H1 (cell line): ENCODE results near the gene LRRIQ3. TPM values are rescaled to one million over a fixed set of nuclear protein-coding genes. Genes with fewer than 3 reads are reported as not detected.

ENCODE experiments used
- BRCA1 ChIP-seq: IDR thresholded peaks from 2 replicates; pipeline ENCODE4 v1.6.1; 2012; ENCODE audit warnings: low read depth, low read length, improper control_type of control experiment
- CBX5 ChIP-seq: fragments of 300-800, 300-1000 bp; sonication (generic); IDR thresholded peaks from 2 replicates; pipeline ENCODE4 v1.7.1; 2016; ENCODE audit warnings: antibody characterized with exemption, low read length, low read depth
- CTBP2 ChIP-seq: IDR thresholded peaks from 2 replicates; pipeline ENCODE4 v1.7.0; 2011; ENCODE audit warnings: borderline replicate concordance, mild to moderate bottlenecking, moderate library complexity, mixed read lengths, low read length; ENCODE audit not compliant: insufficient read depth, insufficient read length
- RAD21 ChIP-seq, 2 experiments: IDR thresholded peaks in 1 of 2; conservative IDR thresholded peaks in 1 of 2; 2 replicates each; pipeline ENCODE4 v1.6.1; 2011; ENCODE audit warnings: low read depth in 2 of 2, low read length in 2 of 2, improper control_type of control experiment in 1 of 2, inconsistent platforms in 1 of 2, mild to moderate bottlenecking in 1 of 2, moderate library complexity in 1 of 2
- TBP ChIP-seq: IDR thresholded peaks from 2 replicates; pipeline ENCODE4 v1.6.1; 2011; ENCODE audit warnings: low read depth, low read length, improper control_type of control experiment
- ZNF274 ChIP-seq: IDR thresholded peaks from 2 replicates; pipeline ENCODE4 v1.7.0; 2012; ENCODE audit warnings: low read length, borderline replicate concordance; ENCODE audit errors: extremely low read depth
- polyA plus RNA-seq, 7 experiments: library from polyadenylated mRNA; depleted of rRNA in 3 of 7; stranded (reverse) in 5 of 7; unstranded in 2 of 7; fragments of >200 nt in 5 of 7; fragments of 200-250 nt in 2 of 7; gene quantifications; 1 replicate in 5 of 7; 2 replicates in 1 of 7; 4 replicates in 1 of 7; pipeline versions ENCODE4 v1.2.1 to v1.2.3, GENCODE V29; 2011 to 2013; ENCODE audit warnings: missing spikeins in 2 of 7, mixed read lengths in 2 of 7
- total RNA-seq: library from RNA; stranded (reverse); fragmentation: NEBNext Ultra II Directional; extraction: Animal tissue kit (Norgen Biotek cat#: 25700); gene quantifications from 2 replicates; pipeline ENCODE4 v1.2.1, GENCODE V29; 2021

LRRIQ3 gene
- total and polyA plus RNA-seq, 2 of the 8 experiments (the other 6 are each of a cell fraction or from before 2014, with no cell fraction given): 0.08 to 0.19 TPM

- no peak for TF ChIP-seq RAD21 (IDR thresholded peaks at IDR 0.05 in 1 of 2, conservative IDR thresholded peaks at IDR 0.05 in 1 of 2; ENCODE audit: low read depth in 2 of 2, low read length in 2 of 2)
- no peak for TF ChIP-seq ZNF274
- no peak for TF ChIP-seq CTBP2
- TF ChIP-seq TBP: no peak
- no peak for TF ChIP-seq BRCA1
- TF ChIP-seq CBX5: no peak
- TF ChIP-seq, all 59 proteins: peak for 0
These were observed 194.2 kb downstream of the LRRIQ3 start (continued) for GRCh38 chr1:74003806-74004205.
